GM12878 (cell line): ENCODE measurements around the gene C1orf185. TPM values are rescaled to one million over a fixed set of nuclear protein-coding genes. Genes with fewer than 3 reads are reported as not detected.

Experiments used
- ATAC-seq: fragments of 200-7000 bp; cut with Tn5 transposase; 3 replicates; pipeline ENCODE4 v1.9.1; 2020; ENCODE audit warnings: mild to moderate bottlenecking, moderate library complexity
- BruUV-seq: library from RNA; stranded (reverse); fragments of 400-500 nt; replicated peaks from 2 replicates; lab custom pipeline; 2021; lab: Mats Ljungman, UMichigan
- CTCF ChIA-PET: fragments of 300-600 bp; sonication (Branson Sonifier 250); formaldehyde crosslinking; extraction: SDS; loops from one replicate; lab custom pipeline; 2021; ENCODE audit warnings: inconsistent platforms; lab: Yijun Ruan, JAX
- POLR2A ChIA-PET: fragments of 350-600 bp; formaldehyde crosslinking; extraction: SDS; loops from one replicate; lab custom pipeline; 2021; ENCODE audit warnings: inconsistent platforms; lab: Charles Lee
- RAD21 ChIA-PET: fragments of 300-600 bp; sonication (Branson Sonifier 250); formaldehyde crosslinking; loops from one replicate; lab custom pipeline; 2023; ENCODE audit warnings: antibody characterized with exemption; ENCODE audit not compliant: unreplicated experiment; lab: Charles Lee
- SMC1A ChIA-PET: fragments of 300-600 bp; sonication (Branson Sonifier 250); formaldehyde crosslinking; loops from one replicate; lab custom pipeline; 2023; ENCODE audit not compliant: unreplicated experiment, uncharacterized antibody; lab: Charles Lee
- DNase-seq: peaks from one replicate; pipeline ENCODE4 v3.0.0-alpha.2; 2011; ENCODE audit warnings: low read depth, low spot score
- FAIRE-seq: peaks from 3 replicates; lab custom pipeline; 2011; peaks lifted over from hg19 to GRCh38; lab: Jason Lieb, UNC
- H2AFZ ChIP-seq: 2 replicates; pipeline ENCODE4 v1.6.0; 2011; ENCODE audit warnings: low read depth, low read length, control low read depth; ENCODE audit not compliant: control insufficient read depth
- H3K27ac ChIP-seq: 2 replicates; pipeline ENCODE4 v1.5.1; 2011; ENCODE audit warnings: control low read depth; ENCODE audit not compliant: control insufficient read depth, insufficient read depth
- H3K27me3 ChIP-seq, 2 experiments: replicated peaks in 1 of 2; 2 replicates each; pipeline versions ENCODE4 v1.6.0 to v1.6.1; 2011; ENCODE audit warnings: low read length in 1 of 2; ENCODE audit not compliant: control insufficient read depth in 2 of 2, insufficient read depth in 2 of 2
- H3K36me3 ChIP-seq, 2 experiments: 2 replicates each; pipeline ENCODE4 v1.5.1; 2011; ENCODE audit warnings: low read length in 1 of 2; ENCODE audit not compliant: control insufficient read depth in 2 of 2, insufficient read depth in 2 of 2
- H3K4me1 ChIP-seq: 2 replicates; pipeline ENCODE4 v1.6.1; 2011; ENCODE audit warnings: mild to moderate bottlenecking, low read length, moderate library complexity, mixed read lengths; ENCODE audit not compliant: control insufficient read depth, insufficient read depth
- H3K4me2 ChIP-seq: 2 replicates; pipeline ENCODE4 v1.6.0; 2011; ENCODE audit warnings: control low read depth; ENCODE audit not compliant: control insufficient read depth, insufficient read depth
- H3K4me3 ChIP-seq: fragments of 200-600 bp; sonication (generic); 2 replicates; pipeline ENCODE4 v1.5.1; 2016
- H3K79me2 ChIP-seq: 2 replicates; pipeline ENCODE4 v1.6.0; 2011; ENCODE audit warnings: low read length; ENCODE audit not compliant: control insufficient read depth, insufficient read depth
- H3K9ac ChIP-seq: 2 replicates; pipeline ENCODE4 v1.8.0; 2011; ENCODE audit warnings: low read length, control low read depth, mixed read lengths; ENCODE audit not compliant: control insufficient read depth, insufficient read depth
- H3K9me3 ChIP-seq: replicated peaks from 3 replicates; pipeline ENCODE4 v1.5.1; 2011; ENCODE audit warnings: mild to moderate bottlenecking, low read length; ENCODE audit not compliant: control insufficient read depth, insufficient read depth
- H4K20me1 ChIP-seq: 2 replicates; pipeline ENCODE4 v1.6.0; 2011; ENCODE audit not compliant: control insufficient read depth, insufficient read depth
- BCLAF1 ChIP-seq: fragments of 450-650 bp; IDR thresholded peaks from 2 replicates; pipeline ENCODE4 v1.6.1; 2017; ENCODE audit warnings: antibody characterized with exemption, mild to moderate bottlenecking, moderate library complexity
- EP300 ChIP-seq, 2 experiments: fragments of 150-350 bp in 1 of 2; IDR thresholded peaks; 2 replicates each; pipeline ENCODE4 v1.6.1; 2011 to 2012; ENCODE audit warnings: low read depth in 2 of 2, low read length in 2 of 2, borderline replicate concordance in 1 of 2, improper control_type of control experiment in 1 of 2, inconsistent platforms in 1 of 2; ENCODE audit not compliant: control insufficient read depth in 1 of 2
- IKZF2 ChIP-seq, 2 experiments: fragments of 450-650 bp; IDR thresholded peaks; 2 replicates each; pipeline ENCODE4 v1.6.1; 2017; ENCODE audit warnings: mild to moderate bottlenecking in 2 of 2, moderate library complexity in 2 of 2
- JUNB ChIP-seq: IDR thresholded peaks from 2 replicates; pipeline ENCODE4 v1.6.1; 2016; ENCODE audit warnings: antibody characterized with exemption, mild to moderate bottlenecking
- MYC ChIP-seq: IDR thresholded peaks from 2 replicates; pipeline ENCODE4 v1.6.1; 2011; ENCODE audit warnings: mild to moderate bottlenecking, low read length, moderate library complexity, inconsistent platforms; ENCODE audit not compliant: insufficient read depth, insufficient replicate concordance, insufficient read length, severe bottlenecking
- POLR2A ChIP-seq: IDR thresholded peaks from 2 replicates; pipeline ENCODE4 v1.6.1; 2011; ENCODE audit warnings: low read depth, mild to moderate bottlenecking, low read length
- SIN3A ChIP-seq: IDR thresholded peaks from 2 replicates; pipeline ENCODE4 v1.6.1; 2012; ENCODE audit warnings: low read depth, low read length, improper control_type of control experiment
- SMARCA5 ChIP-seq: fragments of 450-650 bp; IDR thresholded peaks from 2 replicates; pipeline ENCODE4 v1.6.1; 2017; ENCODE audit warnings: mild to moderate bottlenecking
- SREBF2 ChIP-seq: IDR thresholded peaks from 2 replicates; pipeline ENCODE4 v1.6.1; 2012; ENCODE audit warnings: mild to moderate bottlenecking, low read length
- WRNIP1 ChIP-seq: IDR thresholded peaks from 2 replicates; pipeline ENCODE4 v1.6.1; 2011; ENCODE audit warnings: low read depth, low read length, improper control_type of control experiment, borderline replicate concordance
- YY1 ChIP-seq: IDR thresholded peaks from 2 replicates; pipeline ENCODE4 v1.6.1; 2011; ENCODE audit warnings: low read depth, mild to moderate bottlenecking, low read length
- ZBTB33 ChIP-seq: fragments of 450-650 bp; IDR thresholded peaks from 2 replicates; pipeline ENCODE4 v1.6.1; 2017; ENCODE audit warnings: mild to moderate bottlenecking
- ZNF592 ChIP-seq: fragments of 450-650 bp; IDR thresholded peaks from 2 replicates; pipeline ENCODE4 v1.6.1; 2017; ENCODE audit warnings: mild to moderate bottlenecking, moderate library complexity
- WGBS: methylation state at CpG from one replicate; pipeline ENCODE4 v1.1.6; 2016; ENCODE audit warnings: low lambda C conversion rate; ENCODE audit not compliant: insufficient replicate concordance, insufficient coverage; ENCODE audit errors: missing lambda C conversion rate; 5-methylcytosine and 5-hydroxymethylcytosine counted together
- in situ Hi-C: fragments of 300-500 bp; cut with MboI; formaldehyde crosslinking; loops from 9 replicates; pipeline ENCODE4 v1.14.3; 2018; ENCODE audit warnings: mixed read lengths
- intact Hi-C: fragments of 100-400 bp; cut with micrococcal nuclease; formaldehyde crosslinking; loops from one replicate; pipeline ENCODE4 v1.14.2; 2022; ENCODE audit not compliant: unreplicated experiment
- polyA plus RNA-seq, 11 experiments: library from polyadenylated mRNA; depleted of rRNA in 4 of 11; unstranded in 6 of 11; stranded (reverse) in 5 of 11; fragments of >200 nt; fragmentation: Nextera tagmentation in 4 of 11; fragmentation: Illumina TruSeq in 1 of 11; extraction: Ambion mirVana in 4 of 11; extraction: Trizol in 1 of 11; gene quantifications; 1 replicate in 1 of 11; 2 replicates in 10 of 11; pipeline versions ENCODE4 v1.2.1 to v1.2.3, GENCODE V29; 2011 to 2016; ENCODE audit warnings: inconsistent platforms in 2 of 11, missing spikeins in 2 of 11, low read depth in 1 of 11
- total RNA-seq, 4 experiments: library from RNA; depleted of rRNA in 3 of 4; stranded (reverse); fragments of >200 nt in 3 of 4; fragmentation: Illumina TruSeq in 1 of 4; extraction: Trizol in 1 of 4; gene quantifications; 2 replicates each; pipeline versions ENCODE4 v1.2.1 to v1.2.3, GENCODE V29; 2013 to 2021

Gene C1orf185
- total and polyA plus RNA-seq, 10 of the 15 experiments (the other 5 are each of a cell fraction or from before 2014, with no cell fraction given) = 0.40 TPM; not detected in 9

GRCh38 chr1:51156752-51157151, 54.7 kb downstream of the C1orf185 start (continued):
- TF ChIP-seq JUNB (no peak), SREBF2 (no peak)
- TF ChIP-seq, all 136 proteins: peak for 0

GRCh38 chr1:51157395-51157794, 55.4 kb downstream of the C1orf185 start:
- no peak overlapping the region for H2AFZ ChIP-seq
- POLR2A ChIA-PET = no interaction called here
- ATAC-seq (no peak), DNase-seq (no peak), FAIRE-seq (no peak)
- 69% methylated on average over 4 of the region's 4 CpGs for WGBS
- H3K79me2 ChIP-seq = no peaks in the 10 kb centered on the region
- H3K4me3 ChIP-seq = no peak overlapping the region
- no peaks in the 10 kb centered on the region for H3K27me3 ChIP-seq
- no peak overlapping the region for H3K4me2 ChIP-seq
- H3K36me3 ChIP-seq = no peaks in the 10 kb centered on the region
- no peaks in the 10 kb centered on the region for H3K4me1 ChIP-seq
- H3K27ac ChIP-seq = no peak overlapping the region
- in situ Hi-C loops (no loop called here), intact Hi-C loops (no loop called here)
- no TSS peak for BruUV-seq
- peaks cover 7% of the 10 kb centered on the region; the same call in 2 of the 3 replicates for H3K9me3 ChIP-seq
- RAD21 ChIA-PET = no interaction called here
- CTCF ChIA-PET = no interaction called here
- no peaks in the 10 kb centered on the region for H4K20me1 ChIP-seq
- SMC1A ChIA-PET = interaction anchor here (1.7 kb wide), 1 partner anchor 25 kb away, joined by 4 read pairs; no protein-coding TSS in a partner anchor
- no peak overlapping the region for H3K9ac ChIP-seq
- no peak for TF ChIP-seq POLR2A
- no peak for TF ChIP-seq MYC
- TF ChIP-seq YY1 = no peak
- TF ChIP-seq SMARCA5 = no peak
- TF ChIP-seq BCLAF1 = no peak
- TF ChIP-seq ZNF592 = no peak
- TF ChIP-seq WRNIP1 = no peak
- TF ChIP-seq ZBTB33 = no peak
- no peak for TF ChIP-seq IKZF2 (IDR thresholded peaks at IDR 0.05)
- TF ChIP-seq SIN3A = no peak
- TF ChIP-seq EP300 (IDR thresholded peaks at IDR 0.05; ENCODE audit: borderline replicate concordance in 1 of 2, control insufficient read depth in 1 of 2, low read depth in 2 of 2, low read length in 2 of 2) = no peak
